Prostate gland (tissue), 2 donors: ENCODE results near the gene LBHD1. TPM values are rescaled to one million over a fixed set of nuclear protein-coding genes. Genes with fewer than 3 reads are reported as not detected.
A peak's percentile ranks its signal among the peaks of the same experiment; 100 is the strongest.
"Not testable (repeated sequence)": the region's sequence is repeated elsewhere in the genome, so short reads cannot be mapped to it uniquely, and the experiment has no call there.

Source experiments
- DNase-seq: peaks from one replicate; pipeline ENCODE4 v3.0.0-alpha.2; 2019; ENCODE audit warnings: low spot score
- H3K27ac ChIP-seq, 2 donors: fragments of 200-600 bp; sonication (generic); 2 replicates each; pipeline ENCODE4 v1.5.1; 2017 to 2019
- H3K27me3 ChIP-seq: fragments of 200-600 bp; sonication (generic); replicated peaks from 2 replicates; pipeline ENCODE4 v1.5.1; 2019; ENCODE audit not compliant: insufficient read depth
- H3K36me3 ChIP-seq, 2 donors: fragments of 200-600 bp; sonication (generic); 1 replicate in 1 of 2; 2 replicates in 1 of 2; pipeline versions ENCODE4 v1.5.1 to v1.8.1; 2017 to 2019
- H3K4me1 ChIP-seq: fragments of 200-600 bp; sonication (generic); replicated peaks from 2 replicates; pipeline ENCODE4 v1.5.1; 2019
- H3K4me3 ChIP-seq, 2 donors: fragments of 200-600 bp; sonication (generic); 2 replicates each; pipeline ENCODE4 v1.5.1; 2017 to 2019
- H3K9me3 ChIP-seq: fragments of 200-600 bp; sonication (generic); 2 replicates; pipeline ENCODE4 v1.5.1; 2017
- POLR2A ChIP-seq: fragments of 450-650 bp; IDR thresholded peaks from one replicate; pipeline ENCODE4 v1.6.1; 2016; ENCODE audit warnings: antibody characterized with exemption, mild to moderate bottlenecking
- POLR2AphosphoS5 ChIP-seq: sonication (generic); formaldehyde crosslinking; IDR thresholded peaks from one replicate; pipeline ENCODE4 v1.6.1; 2017; ENCODE audit warnings: antibody characterized with exemption
- WGBS: methylation state at CpG from one replicate; pipeline ENCODE4 v1.1.5; 2018; 5-methylcytosine and 5-hydroxymethylcytosine counted together
- intact Hi-C: fragments of 100-400 bp; cut with DNase I; formaldehyde crosslinking; loops from one replicate; pipeline ENCODE4 v1.14.2; 2022
- total RNA-seq, 2 donors: library from RNA; depleted of rRNA; stranded (reverse); fragments of >200 nt; gene quantifications; one replicate each; pipeline ENCODE4 v1.1.0, GENCODE V29; 2016
- TF ChIP-seq, protein P1 (sequence below), 4 experiments: fragments of 200-600 bp in 2 of 4; fragments of 450-650 bp in 2 of 4; sonication (generic) in 2 of 4; IDR thresholded peaks; 1 replicate in 3 of 4; 2 replicates in 1 of 4; pipeline ENCODE4 v1.5.1; 2016 to 2019; ENCODE audit warnings: antibody characterized with exemption in 4 of 4, mild to moderate bottlenecking in 2 of 4, moderate library complexity in 2 of 4

LBHD1 gene
- total RNA-seq, 2 donors from 2014 or later, result 7.1 to 10.2 TPM

DNA sequence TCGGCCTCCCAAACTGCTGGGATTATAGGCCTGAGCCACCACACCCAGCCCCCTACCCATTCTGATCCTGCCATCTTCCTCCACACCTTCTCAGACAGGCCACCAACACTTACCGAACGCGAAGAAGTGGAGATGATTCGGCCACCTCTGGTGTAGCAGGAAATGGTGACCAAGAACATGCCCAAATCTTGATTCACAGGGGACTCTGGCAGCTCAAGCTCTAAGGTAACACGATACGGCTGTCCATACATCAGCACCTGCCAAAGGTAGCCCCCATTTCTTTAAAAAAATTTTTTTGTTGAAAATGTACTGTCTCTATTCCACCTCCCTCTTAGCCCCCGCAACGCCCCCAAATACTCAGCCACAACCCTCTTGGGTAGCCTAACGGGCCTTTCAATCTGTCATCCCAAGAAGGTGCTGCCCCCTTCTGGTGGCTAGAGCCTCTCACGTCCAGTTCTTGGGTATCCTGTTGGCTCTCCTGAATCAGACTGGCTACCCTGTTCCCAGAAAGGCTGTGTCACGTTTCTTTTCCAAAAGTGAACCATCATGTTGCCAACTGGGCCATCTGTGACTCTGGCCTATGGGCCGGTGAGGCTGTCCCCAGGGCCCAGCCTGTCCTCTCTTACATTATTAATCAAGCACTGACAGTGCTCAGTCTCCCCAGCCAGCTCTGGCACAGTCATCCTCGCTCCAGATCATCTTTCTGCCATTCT lies 22.5 kb upstream of the LBHD1 start:
- WGBS, result 51% methylated on average over 14 of the region's 14 CpGs
- TF ChIP-seq, protein P1, sequence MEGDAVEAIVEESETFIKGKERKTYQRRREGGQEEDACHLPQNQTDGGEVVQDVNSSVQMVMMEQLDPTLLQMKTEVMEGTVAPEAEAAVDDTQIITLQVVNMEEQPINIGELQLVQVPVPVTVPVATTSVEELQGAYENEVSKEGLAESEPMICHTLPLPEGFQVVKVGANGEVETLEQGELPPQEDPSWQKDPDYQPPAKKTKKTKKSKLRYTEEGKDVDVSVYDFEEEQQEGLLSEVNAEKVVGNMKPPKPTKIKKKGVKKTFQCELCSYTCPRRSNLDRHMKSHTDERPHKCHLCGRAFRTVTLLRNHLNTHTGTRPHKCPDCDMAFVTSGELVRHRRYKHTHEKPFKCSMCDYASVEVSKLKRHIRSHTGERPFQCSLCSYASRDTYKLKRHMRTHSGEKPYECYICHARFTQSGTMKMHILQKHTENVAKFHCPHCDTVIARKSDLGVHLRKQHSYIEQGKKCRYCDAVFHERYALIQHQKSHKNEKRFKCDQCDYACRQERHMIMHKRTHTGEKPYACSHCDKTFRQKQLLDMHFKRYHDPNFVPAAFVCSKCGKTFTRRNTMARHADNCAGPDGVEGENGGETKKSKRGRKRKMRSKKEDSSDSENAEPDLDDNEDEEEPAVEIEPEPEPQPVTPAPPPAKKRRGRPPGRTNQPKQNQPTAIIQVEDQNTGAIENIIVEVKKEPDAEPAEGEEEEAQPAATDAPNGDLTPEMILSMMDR (IDR thresholded peaks at IDR 0.05), result peak; percentile 31 to 71 (median 66)
- TF ChIP-seq POLR2A (no peak), POLR2AphosphoS5 (peak; percentile 37)
- peaks cover 4 to 11% of the 10 kb centered on the region in 2 donors for H3K36me3 ChIP-seq
- H3K4me1 ChIP-seq, result no peaks in the 10 kb centered on the region
- H3K9me3 ChIP-seq, result no peaks in the 10 kb centered on the region
- DNase-seq, result peak; percentile 75
- no peaks in the 10 kb centered on the region for H3K27me3 ChIP-seq
- intact Hi-C loops, result loop anchor here (5.0 kb wide), 1 partner anchor 312 kb away; no protein-coding TSS in a partner anchor
- H3K4me3 ChIP-seq, result no peak overlapping the region
- H3K27ac ChIP-seq, result no peak overlapping the region

DNA sequence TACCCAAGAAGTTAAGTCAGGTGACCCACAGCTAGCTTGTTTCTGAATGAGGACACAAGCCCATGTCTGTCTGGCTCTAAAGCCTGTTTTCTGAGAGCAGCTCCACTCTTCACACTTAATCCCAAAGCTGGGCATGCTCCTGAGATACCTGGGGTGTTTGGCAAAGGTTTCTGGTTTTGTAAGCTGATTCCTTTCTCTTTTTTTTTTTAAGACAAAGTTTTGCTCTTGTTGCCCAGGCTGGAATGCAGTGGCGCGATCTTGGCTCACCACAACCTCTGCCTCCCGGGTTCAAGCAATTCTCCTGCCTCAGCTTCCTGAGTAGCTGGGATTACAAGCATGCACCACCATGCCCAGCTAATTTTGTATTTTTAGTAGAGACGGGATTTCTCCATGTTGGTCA lies 21.6 kb upstream of the LBHD1 start:
- peaks cover 4 to 11% of the 10 kb centered on the region in 2 donors for H3K36me3 ChIP-seq
- H3K27ac ChIP-seq, H3K4me1 ChIP-seq, H3K27me3 ChIP-seq, intact Hi-C loops, DNase-seq, H3K4me3 ChIP-seq, H3K9me3 ChIP-seq: not testable (repeated sequence)
- WGBS, result 70% methylated on average over 4 of the region's 4 CpGs

DNA sequence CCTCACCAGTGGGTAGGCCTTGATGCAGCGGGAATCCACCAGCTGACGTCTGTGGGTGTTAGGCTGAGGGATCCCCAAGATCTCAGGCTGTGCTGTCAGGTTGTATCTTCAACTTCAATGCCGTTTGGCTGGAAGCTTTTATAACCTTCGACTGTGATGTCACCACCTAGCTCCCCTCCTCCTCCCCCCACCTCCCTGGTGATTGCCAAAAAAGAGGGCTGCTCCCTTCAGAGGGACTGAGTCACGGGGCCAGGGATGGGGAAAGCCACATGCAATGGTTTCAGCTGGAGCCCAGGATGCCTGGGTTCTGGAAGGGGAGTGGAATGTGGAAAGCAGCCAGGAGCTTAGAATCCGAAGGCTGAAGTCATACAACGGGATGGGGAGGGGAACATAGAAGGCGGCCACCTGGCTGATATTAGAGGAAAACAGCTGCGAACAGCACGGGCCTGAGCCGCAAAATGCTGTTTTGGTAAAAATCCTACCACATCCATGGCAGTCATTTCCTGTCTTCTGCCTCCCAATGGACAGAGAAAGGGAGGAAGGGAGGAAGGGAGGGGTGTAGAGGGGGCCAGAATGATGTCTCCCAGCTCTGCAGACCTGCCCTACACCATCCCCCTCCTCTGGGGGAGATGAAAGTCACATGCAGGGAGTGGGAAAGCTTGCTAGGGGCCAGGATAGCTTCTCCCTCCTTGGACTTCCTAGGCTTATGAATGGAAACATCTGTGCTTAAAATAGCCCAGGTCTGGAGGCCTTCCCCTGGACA lies 17.5 kb upstream of the LBHD1 start, which contains the start of gene LRRN4CL:
Gene LRRN4CL, minus strand, starts transcription at position 110 of the 763 bp plus-strand sequence. CDS start 1,022 bp downstream, outside the sequence.
- WGBS, result 41% methylated on average over 11 of the region's 11 CpGs
- Histone ChIP-seq H3K9me3 (no peaks in the 10 kb centered on the region), H3K27me3 (no peaks in the 10 kb centered on the region), H3K4me1 (no peaks in the 10 kb centered on the region), H3K27ac (peak within 1 kb of the TSS; percentile 41 to 47), H3K4me3 (peak within 1 kb of the TSS in 1 of 2 donors; percentile 6), H3K36me3 (peaks cover 4 to 11% of the 10 kb centered on the region in 2 donors)
- intact Hi-C loops, result no loop called here
- TF ChIP-seq POLR2A (no peak), POLR2AphosphoS5 (no peak)
- TF ChIP-seq, protein P1 (IDR thresholded peaks at IDR 0.05), result no peak
- no peak for DNase-seq

DNA sequence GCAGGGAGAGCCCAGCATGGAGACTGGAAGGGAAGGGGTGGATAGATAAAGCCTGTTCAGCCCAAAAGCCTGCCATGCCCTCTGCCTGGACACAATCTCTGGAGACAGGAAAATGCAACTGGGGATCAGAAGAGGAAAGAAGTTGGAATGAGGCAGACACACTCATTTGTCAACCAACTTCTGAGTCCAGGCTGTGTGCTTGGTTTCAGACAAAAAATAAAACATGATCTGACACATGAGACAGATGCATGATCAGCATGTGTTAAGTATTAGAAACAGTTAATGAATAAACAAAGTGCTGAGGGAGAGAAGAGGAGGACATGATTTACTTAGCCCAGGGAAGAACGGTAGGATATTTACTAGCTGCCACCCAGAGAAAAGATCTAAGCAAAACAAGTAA lies 16.4 kb upstream of the LBHD1 start:
- intact Hi-C loops, result no loop called here
- Histone ChIP-seq H3K27me3 (no peaks in the 10 kb centered on the region), H3K4me3 (peak overlapping the region in 1 of 2 donors; percentile 6), H3K9me3 (no peaks in the 10 kb centered on the region), H3K4me1 (no peaks in the 10 kb centered on the region), H3K36me3 (peaks cover 4 to 11% of the 10 kb centered on the region in 2 donors), H3K27ac (no peak overlapping the region)
- no peak for DNase-seq
- TF ChIP-seq, protein P1 (IDR thresholded peaks at IDR 0.05), result no peak
- no peak for TF ChIP-seq POLR2A
- no peak for TF ChIP-seq POLR2AphosphoS5
- whole genome bisulfite sequencing, result 30% methylated on average over 1 of the region's 1 CpG

DNA sequence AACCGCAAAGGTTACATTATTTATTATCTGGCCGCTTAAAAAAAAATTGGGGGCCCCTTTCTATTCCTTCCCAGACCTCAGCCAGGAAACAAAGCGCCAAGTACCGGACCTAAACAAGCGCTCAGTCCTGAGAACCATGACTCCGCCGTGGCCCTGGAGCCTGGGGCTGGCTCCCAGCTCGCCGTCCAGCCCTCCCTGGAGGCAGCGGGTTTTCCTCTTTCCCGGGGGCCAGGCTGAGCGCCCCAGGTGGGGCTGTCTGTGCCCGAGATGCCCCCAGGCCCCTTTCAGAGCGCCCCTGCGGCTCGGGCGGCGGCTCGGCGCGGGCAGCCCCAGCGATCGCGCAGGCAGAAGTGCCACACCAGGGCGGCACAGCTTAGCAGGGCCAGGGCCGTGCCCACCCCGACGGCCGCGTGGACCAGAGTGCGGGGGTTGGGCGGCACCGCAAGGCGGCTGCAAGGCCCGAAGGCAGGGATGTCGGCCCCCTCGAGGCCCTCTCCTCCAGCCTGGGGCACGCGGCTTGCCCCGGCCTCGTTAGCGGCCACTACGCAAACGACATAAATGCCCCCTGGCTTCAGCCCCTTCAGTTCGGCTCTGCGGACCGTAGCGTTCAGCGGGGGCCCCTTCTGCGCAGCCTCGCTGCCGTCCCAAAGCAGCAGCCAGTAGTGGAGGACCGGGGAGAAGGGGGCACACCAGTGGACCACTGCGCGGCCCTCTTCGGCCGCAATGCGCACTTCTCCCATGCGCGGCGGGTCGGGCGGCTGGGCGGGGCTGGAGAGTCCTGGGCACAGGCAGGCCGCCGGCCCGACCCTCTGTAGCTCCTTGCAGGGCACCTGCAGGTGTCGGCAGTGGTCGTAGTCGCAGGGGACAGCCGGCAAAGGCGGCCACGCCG lies 15.7 kb upstream of the LBHD1 start:
- no peak for DNase-seq
- H3K36me3 ChIP-seq, result peaks cover 4 to 11% of the 10 kb centered on the region in 2 donors
- H3K4me3 ChIP-seq, result peak overlapping the region in 1 of 2 donors; percentile 6
- no peaks in the 10 kb centered on the region for H3K4me1 ChIP-seq
- WGBS, result 33% methylated on average over 50 of the region's 74 CpGs
- no peak overlapping the region for H3K27ac ChIP-seq
- intact Hi-C loops, result no loop called here
- no peaks in the 10 kb centered on the region for H3K9me3 ChIP-seq
- no peaks in the 10 kb centered on the region for H3K27me3 ChIP-seq
- TF ChIP-seq POLR2A (no peak), POLR2AphosphoS5 (no peak)
- TF ChIP-seq, protein P1 (IDR thresholded peaks at IDR 0.05), result no peak
